Small intestine (tissue), 7 donors: Measurements from ENCODE around the gene KIAA0825. TPM values are rescaled to one million over a fixed set of nuclear protein-coding genes. Genes with fewer than 3 reads are reported as not detected.

ENCODE experiments used
- DNase-seq, 2 donors: peaks; one replicate each; pipeline versions ENCODE4 v3.0.0 to v3.0.0-alpha.2; 2013
- FAIRE-seq: peaks from 2 replicates; lab custom pipeline; 2012; peaks lifted over from hg19 to GRCh38; lab: Jason Lieb, UNC
- H3K27ac ChIP-seq, 3 donors: one replicate each; pipeline ENCODE4 v1.5.1; 2013; ENCODE audit warnings: low read length in 2 of 3, mild to moderate bottlenecking in 2 of 3, control low read depth in 1 of 3, inconsistent platforms in 1 of 3, low read depth in 1 of 3, moderate library complexity in 1 of 3
- H3K27me3 ChIP-seq, 3 donors: one replicate each; pipeline ENCODE4 v1.6.1; 2013; ENCODE audit warnings: low read length in 3 of 3, inconsistent platforms in 1 of 3; ENCODE audit not compliant: control insufficient read depth in 3 of 3, insufficient read depth in 3 of 3
- H3K36me3 ChIP-seq, 3 donors: one replicate each; pipeline ENCODE4 v1.6.1; 2013; ENCODE audit warnings: low read length in 3 of 3, inconsistent platforms in 1 of 3, low read depth in 1 of 3, mild to moderate bottlenecking in 1 of 3, moderate library complexity in 1 of 3; ENCODE audit not compliant: control insufficient read depth in 3 of 3, insufficient read depth in 2 of 3
- H3K4me1 ChIP-seq, 3 donors: one replicate each; pipeline ENCODE4 v1.6.1; 2013; ENCODE audit warnings: low read length in 2 of 3, inconsistent platforms in 1 of 3, low read depth in 1 of 3, mild to moderate bottlenecking in 1 of 3, moderate library complexity in 1 of 3; ENCODE audit not compliant: control insufficient read depth in 3 of 3, insufficient read depth in 2 of 3
- H3K4me3 ChIP-seq, 3 donors: one replicate each; pipeline ENCODE4 v1.5.1; 2013; ENCODE audit warnings: low read length in 3 of 3, control low read depth in 1 of 3, inconsistent platforms in 1 of 3, low read depth in 1 of 3, mild to moderate bottlenecking in 1 of 3, moderate library complexity in 1 of 3
- H3K9me3 ChIP-seq, 2 donors: one replicate each; pipeline ENCODE4 v1.6.1; 2013; ENCODE audit warnings: low read depth in 1 of 2, low read length in 1 of 2; ENCODE audit not compliant: control insufficient read depth in 2 of 2, insufficient read depth in 1 of 2
- WGBS, 3 donors: extraction: QIAGEN DNeasy Blood & Tissue Kit; methylation state at CpG; one replicate each; pipeline ENCODE4 v1.1.7; 2013; 5-methylcytosine and 5-hydroxymethylcytosine counted together
- polyA plus RNA-seq, 4 donors: library from polyadenylated mRNA; stranded (reverse) in 3 of 4; unstranded in 1 of 4; fragments of 200-250 nt in 3 of 4; fragments of 120-200 nt in 1 of 4; gene quantifications; one replicate each; pipeline versions ENCODE4 v1.2.1 to v1.2.3, GENCODE V29; 2013
- donor health status: healthy with polysubstance abuse.
- donor health status: control.
- donor health status: control.
- donor health status: Bipolar disorder and iron deficiency.
- donor health status: healthy.

The KIAA0825 gene
- polyA plus RNA-seq, 4 donors: 0.51 to 2.6 (median 0.61) TPM

GRCh38 chr5:94239266-94239665, 379.1 kb downstream of the KIAA0825 start:
- 46 to 67% (median 60%) methylated on average over 2 of the region's 2 CpGs for WGBS, 3 donors
- no peak for FAIRE-seq
- H3K36me3 ChIP-seq: no peaks in the 10 kb centered on the region

DNA sequence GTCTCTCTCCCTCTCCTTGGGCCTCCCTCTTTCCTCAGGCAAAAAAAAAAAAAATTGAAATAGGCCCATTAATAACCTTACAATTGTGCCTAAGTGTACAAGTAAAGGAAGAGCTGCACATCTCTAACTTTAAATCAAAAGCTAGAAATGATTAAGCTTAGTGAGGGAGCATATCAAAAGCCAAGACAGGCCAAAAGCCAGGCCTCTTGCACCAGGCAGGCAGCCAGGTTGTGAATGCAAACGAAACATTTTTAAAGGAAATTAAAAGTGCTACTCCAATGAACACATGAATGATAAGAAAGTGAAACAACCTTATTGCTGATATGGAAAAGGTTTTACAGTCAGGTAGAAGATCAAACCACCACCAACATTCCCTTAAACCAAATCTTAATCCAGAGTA, 383.4 kb downstream of the KIAA0825 start:
- H3K27me3 ChIP-seq: no peaks in the 10 kb centered on the region
- no peak overlapping the region for H3K27ac ChIP-seq
- FAIRE-seq: no peak
- 10 to 55% (median 18%) methylated on average over 1 of the region's 1 CpG for WGBS, 3 donors
- H3K4me1 ChIP-seq: peaks cover 0 to 2% (median 0%) of the 10 kb centered on the region in 3 donors
- no peaks in the 10 kb centered on the region for H3K36me3 ChIP-seq
- peak in 1 of 2 donors; percentile 39 for DNase-seq
- peaks cover 0 to 15% of the 10 kb centered on the region in 2 donors for H3K9me3 ChIP-seq
- no peak overlapping the region for H3K4me3 ChIP-seq

More at GRCh38 chr5:94239266-94239665, 379.1 kb downstream of the KIAA0825 start:
- no peak overlapping the region for H3K27ac ChIP-seq
- peaks cover 0 to 15% of the 10 kb centered on the region in 2 donors for H3K9me3 ChIP-seq
- H3K27me3 ChIP-seq: no peaks in the 10 kb centered on the region
- no peak for DNase-seq
- no peaks in the 10 kb centered on the region for H3K4me1 ChIP-seq
- H3K4me3 ChIP-seq: no peak overlapping the region

GRCh38 chr5:94228791-94229190, 389.6 kb downstream of the KIAA0825 start:
- FAIRE-seq (no peak), DNase-seq (peak; percentile 66 to 88)
- Histone ChIP-seq H3K27me3 (no peaks in the 10 kb centered on the region), H3K4me1 (peaks cover 2 to 15% (median 2%) of the 10 kb centered on the region in 3 donors), H3K36me3 (no peaks in the 10 kb centered on the region), H3K27ac (peak overlapping the region in 1 of 3 donors; percentile 86), H3K4me3 (no peak overlapping the region), H3K9me3 (peaks cover 0 to 3% of the 10 kb centered on the region in 2 donors)

DNA sequence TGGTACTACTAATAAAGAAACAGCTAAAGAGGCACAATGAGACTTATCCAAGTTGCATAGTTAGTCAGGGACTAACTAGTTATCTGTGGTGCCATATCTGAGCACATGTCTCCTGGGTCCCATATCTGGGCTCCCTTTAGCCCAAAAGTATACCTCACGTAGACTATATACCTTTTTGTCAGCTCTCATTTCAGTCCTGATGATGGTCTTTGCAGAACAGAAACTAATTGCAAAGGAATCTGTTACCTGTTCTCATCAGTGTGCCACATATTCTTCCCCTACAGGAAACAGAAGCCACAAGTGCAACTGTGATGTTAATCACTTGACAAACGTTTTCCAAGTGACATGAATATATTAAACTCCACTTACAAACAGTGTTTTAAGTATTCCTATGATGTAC, 395.2 kb downstream of the KIAA0825 start:
- DNase-seq (no peak), FAIRE-seq (no peak)
- H3K27me3 ChIP-seq: no peaks in the 10 kb centered on the region
- H3K9me3 ChIP-seq: peaks cover 0 to 3% of the 10 kb centered on the region in 2 donors
- H3K36me3 ChIP-seq: no peaks in the 10 kb centered on the region
- H3K27ac ChIP-seq: no peak overlapping the region
- no peak overlapping the region for H3K4me3 ChIP-seq
- peaks cover 0 to under 1% (median 0%) of the 10 kb centered on the region in 3 donors for H3K4me1 ChIP-seq
- WGBS, 3 donors: 37 to 44% (median 43%) methylated on average over 2 of the region's 2 CpGs

DNA sequence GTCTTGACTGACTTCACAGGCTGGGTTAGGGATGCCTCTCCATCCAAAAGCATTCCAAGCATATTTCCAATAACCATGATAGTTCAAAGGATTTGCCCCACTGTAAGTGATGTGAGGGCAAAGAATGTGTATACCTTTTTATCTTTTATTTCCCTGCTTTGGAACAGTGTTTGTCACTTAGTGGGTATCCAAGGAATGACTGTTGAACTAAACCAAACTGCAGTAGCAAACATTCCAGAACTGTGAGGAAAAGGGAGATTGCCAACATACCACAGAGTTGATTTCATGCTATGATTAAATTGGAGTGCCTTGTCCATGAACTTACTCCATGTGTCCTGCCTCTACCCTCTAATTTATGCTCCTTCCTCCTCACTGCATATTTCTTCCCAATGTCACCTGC, 400.0 kb downstream of the KIAA0825 start:
- Histone ChIP-seq H3K4me3 (no peak overlapping the region), H3K9me3 (no peaks in the 10 kb centered on the region), H3K4me1 (peaks cover 0 to 7% (median 0%) of the 10 kb centered on the region in 3 donors), H3K36me3 (no peaks in the 10 kb centered on the region), H3K27ac (no peak overlapping the region), H3K27me3 (no peaks in the 10 kb centered on the region)
- no peak for DNase-seq
- FAIRE-seq: no peak

GRCh38 chr5:94217745-94218144, 400.7 kb downstream of the KIAA0825 start:
- FAIRE-seq (no peak), DNase-seq (no peak)
- peaks cover 0 to 9% (median 0%) of the 10 kb centered on the region in 3 donors for H3K4me1 ChIP-seq
- no peak overlapping the region for H3K4me3 ChIP-seq
- H3K9me3 ChIP-seq: no peaks in the 10 kb centered on the region
- no peaks in the 10 kb centered on the region for H3K36me3 ChIP-seq
- no peak overlapping the region for H3K27ac ChIP-seq
- 87 to 89% (median 87%) methylated on average over 3 of the region's 3 CpGs for WGBS, 3 donors
- H3K27me3 ChIP-seq: no peaks in the 10 kb centered on the region

DNA sequence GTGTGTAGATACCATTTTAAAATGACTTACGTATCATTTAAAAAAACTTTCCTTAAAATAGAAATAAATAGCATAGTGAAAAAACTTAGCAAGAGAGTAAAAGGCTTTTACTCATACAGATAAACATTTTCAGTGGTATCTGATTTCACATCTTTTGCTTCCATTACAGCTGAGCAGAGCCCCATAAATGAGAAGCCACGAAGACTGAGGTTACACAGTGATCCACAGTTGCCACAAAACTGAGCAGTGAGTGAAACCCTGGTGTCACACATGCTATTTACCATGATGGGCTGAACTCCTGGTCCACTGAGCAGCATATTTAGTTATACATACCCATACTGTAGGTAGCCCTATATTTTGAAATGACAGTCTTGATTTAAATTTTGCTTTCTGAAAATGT, 401.2 kb downstream of the KIAA0825 start:
- 80 to 85% (median 81%) methylated on average over 2 of the region's 2 CpGs for WGBS, 3 donors
- no peak for FAIRE-seq
- Histone ChIP-seq H3K27ac (no peak overlapping the region), H3K9me3 (no peaks in the 10 kb centered on the region), H3K4me3 (no peak overlapping the region), H3K4me1 (peaks cover 0 to 13% (median 0%) of the 10 kb centered on the region in 3 donors), H3K36me3 (no peaks in the 10 kb centered on the region), H3K27me3 (no peaks in the 10 kb centered on the region)
- DNase-seq: no peak

- H3K27me3 ChIP-seq: no peaks in the 10 kb centered on the region
- DNase-seq (peak in 1 of 2 donors; percentile 67), FAIRE-seq (no peak)
- H3K36me3 ChIP-seq: no peaks in the 10 kb centered on the region
- no peaks in the 10 kb centered on the region for H3K9me3 ChIP-seq
- H3K4me1 ChIP-seq: peaks cover 0 to 26% (median 0%) of the 10 kb centered on the region in 3 donors
- WGBS, 3 donors: 4 to 31% (median 7%) methylated on average over 1 of the region's 1 CpG
- no peak overlapping the region for H3K4me3 ChIP-seq
- H3K27ac ChIP-seq: peak overlapping the region in 1 of 3 donors; percentile 52
Measured at GRCh38 chr5:94212476-94212875, 405.9 kb downstream of the KIAA0825 start.

- H3K4me3 ChIP-seq: no peak overlapping the region
- FAIRE-seq: no peak
- no peaks in the 10 kb centered on the region for H3K27me3 ChIP-seq
- no peaks in the 10 kb centered on the region for H3K36me3 ChIP-seq
- no peak overlapping the region for H3K27ac ChIP-seq
- H3K9me3 ChIP-seq: no peaks in the 10 kb centered on the region
- 70 to 82% (median 73%) methylated on average over 8 of the region's 8 CpGs for WGBS, 3 donors
- peaks cover 0 to 26% (median 0%) of the 10 kb centered on the region in 3 donors for H3K4me1 ChIP-seq
- DNase-seq: peak in 1 of 2 donors; percentile 21
Measured at GRCh38 chr5:94209774-94210355, 408.5 kb downstream of the KIAA0825 start.
